HG03025 (cell line): ENCODE measurements around the gene IGF2R.
"Not testable (repeated sequence)": the region's sequence is repeated elsewhere in the genome, so short reads cannot be mapped to it uniquely, and the experiment has no call there.

Experiments used
- ATAC-seq: cut with Tn5 transposase; IDR thresholded peaks from one replicate; pipeline ENCODE4 v1.9.1; 2021; ENCODE audit warnings: mild to moderate bottlenecking, moderate library complexity; ENCODE audit not compliant: unreplicated experiment, low FRiP score

IGF2R gene

DNA sequence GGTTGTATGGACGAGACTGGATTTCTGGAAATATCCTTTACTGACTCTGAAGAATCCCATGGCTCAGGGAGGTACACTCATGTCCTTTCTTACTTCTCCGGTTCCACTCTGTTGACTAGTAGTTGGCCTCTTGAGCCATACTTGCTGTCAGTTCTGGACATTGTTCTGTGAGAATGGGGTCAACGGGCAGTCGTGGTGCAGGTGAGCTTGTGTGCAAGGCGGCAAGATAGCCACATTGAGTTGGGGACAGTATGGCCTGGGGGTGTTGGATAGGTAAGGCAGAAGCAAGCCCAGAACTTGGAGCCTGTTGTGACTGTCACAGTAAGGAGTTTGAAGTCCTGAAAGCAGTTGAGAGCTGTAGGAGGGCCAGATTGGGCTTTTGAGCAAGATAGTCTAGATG lies 139.2 kb downstream of the IGF2R start:
- no peak for ATAC-seq

DNA sequence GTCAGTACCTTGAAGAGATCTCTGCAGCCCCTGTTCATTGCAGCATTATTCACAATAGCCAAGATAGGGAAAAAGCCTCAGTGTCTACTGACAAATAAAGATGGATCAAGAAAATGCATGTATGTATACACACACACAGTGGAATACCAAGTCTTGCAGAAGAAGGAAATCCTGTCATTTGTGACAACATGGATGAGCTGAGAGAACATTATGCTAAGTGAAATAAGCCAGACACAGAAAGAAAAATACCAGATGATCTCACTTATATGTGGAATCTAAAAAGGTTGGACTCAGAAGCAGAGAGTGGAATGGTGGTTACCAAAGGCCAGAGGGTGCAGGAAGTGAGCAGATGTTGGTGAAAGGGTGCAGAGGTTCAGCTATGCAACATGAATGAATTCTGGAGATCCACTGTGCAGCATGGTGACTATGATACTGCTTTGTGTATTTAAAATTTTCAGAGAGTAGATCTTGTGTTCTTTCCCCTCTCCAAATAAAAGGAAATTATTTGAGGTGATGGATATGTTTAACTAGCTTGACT lies 141.8 kb downstream of the IGF2R start:
- ATAC-seq: no peak

GRCh38 chr6:160111806-160112205 lies 142.9 kb downstream of the IGF2R start:
- ATAC-seq: no peak

DNA sequence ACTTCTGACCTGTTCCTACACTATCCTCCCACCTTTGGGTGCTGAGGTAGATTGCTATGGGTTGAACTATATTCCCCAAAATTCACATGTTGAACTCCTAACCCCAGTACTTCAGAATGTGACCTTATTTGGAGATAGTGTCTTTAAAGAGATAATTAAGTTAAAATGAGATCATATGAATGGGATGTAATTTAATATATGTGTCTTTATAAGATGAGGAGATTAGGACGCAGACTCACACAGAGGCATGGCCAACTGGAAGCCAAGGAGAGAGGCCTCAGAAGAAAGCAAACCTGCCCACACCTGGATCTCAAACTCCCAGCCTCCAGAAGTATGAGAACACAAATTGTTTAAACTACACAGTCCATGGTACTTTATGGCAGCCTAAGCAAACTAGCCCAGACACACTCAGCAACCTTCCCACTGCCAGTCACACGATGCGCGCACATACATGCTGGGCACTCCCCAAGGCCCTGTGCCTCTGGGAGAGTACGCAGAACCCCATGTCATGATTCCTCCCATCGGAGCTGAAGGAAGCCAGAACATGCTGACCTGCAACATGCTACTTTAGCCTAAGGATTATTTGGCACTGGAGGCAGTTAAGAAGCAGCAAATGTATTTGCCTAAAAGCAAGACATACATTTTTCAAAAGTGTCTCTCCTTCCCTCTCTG lies 143.9 kb downstream of the IGF2R start:
- no peak for ATAC-seq

GRCh38 chr6:160114536-160114935 lies 145.7 kb downstream of the IGF2R start:
- not testable (repeated sequence) for ATAC-seq

GRCh38 chr6:160115421-160115820 lies 146.5 kb downstream of the IGF2R start:
- ATAC-seq: no peak

GRCh38 chr6:160116411-160116810 lies 147.5 kb downstream of the IGF2R start:
- no peak for ATAC-seq

GRCh38 chr6:160117137-160117536 lies 148.3 kb downstream of the IGF2R start:
- no peak for ATAC-seq

DNA sequence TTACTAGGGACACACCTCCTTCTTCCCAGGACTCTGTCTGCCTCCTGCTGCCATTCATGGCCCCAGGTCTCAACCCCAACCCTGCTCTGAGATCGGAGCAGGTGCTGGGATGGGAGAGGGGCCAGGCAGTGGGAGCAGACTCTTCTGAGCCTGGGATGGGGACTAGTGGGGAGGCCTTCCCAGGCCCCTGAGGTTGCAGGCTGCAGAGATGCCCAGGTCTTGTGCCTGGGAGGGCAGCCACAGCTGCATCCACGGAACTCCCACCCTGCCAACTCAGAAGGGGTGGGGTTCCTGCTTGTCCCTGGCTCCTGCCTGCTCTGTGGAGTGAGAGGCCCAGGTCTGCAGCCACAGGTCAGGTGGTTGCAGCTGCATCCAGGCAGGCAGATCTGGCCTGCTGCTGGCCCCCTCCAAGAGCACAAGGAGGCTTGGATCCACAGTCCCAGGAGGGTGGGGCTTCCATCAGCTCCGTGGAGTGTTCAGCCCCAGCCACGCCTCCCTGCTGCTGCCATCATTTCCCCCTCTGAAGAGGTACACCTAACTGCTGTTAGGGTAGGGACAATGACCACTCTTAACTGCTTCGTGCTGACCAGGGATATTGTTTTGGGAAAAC lies 149.8 kb downstream of the IGF2R start:
- ATAC-seq: no peak

DNA sequence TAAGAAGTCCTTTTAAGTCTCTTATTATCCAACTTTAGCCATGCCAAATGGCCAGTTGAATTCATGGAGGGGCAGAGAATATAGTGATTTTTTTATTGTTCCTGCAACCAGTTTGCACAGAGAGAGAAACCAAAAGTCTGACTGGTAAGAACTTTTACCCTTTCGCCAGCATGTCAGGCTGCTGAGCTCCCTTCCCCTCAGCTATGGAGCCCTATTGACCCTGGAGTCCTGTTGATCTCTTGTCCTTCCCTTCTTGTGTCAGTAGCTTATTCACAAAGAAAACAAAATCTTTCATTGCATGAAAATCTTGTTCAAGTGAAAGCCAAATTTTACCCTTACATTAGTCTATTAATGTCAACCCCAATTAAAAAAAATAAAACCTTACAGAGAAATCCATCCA lies 151.2 kb downstream of the IGF2R start:
- ATAC-seq: no peak

DNA sequence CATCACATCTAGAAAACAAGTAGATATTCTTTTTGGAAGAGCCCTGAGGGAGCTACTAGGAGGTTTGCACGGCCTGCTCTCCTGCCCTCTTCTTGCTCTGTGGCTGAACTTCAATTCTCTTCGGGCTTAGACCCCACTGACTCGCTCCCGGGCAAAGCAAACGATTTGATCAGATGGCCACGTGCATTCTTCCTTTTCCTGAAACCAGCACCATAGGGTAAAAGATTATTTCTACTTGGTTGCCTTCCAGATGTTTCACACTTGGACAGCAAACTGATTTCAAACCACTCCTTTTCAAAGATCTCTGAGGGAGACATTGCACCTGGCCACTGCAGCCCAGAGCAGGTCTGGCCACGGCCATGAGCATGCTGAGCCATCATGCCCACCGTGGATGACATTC lies 152.7 kb downstream of the IGF2R start, which contains the start of gene SLC22A1:
TSS of gene SLC22A1 (plus strand) at position 258 of the 400 bp plus-strand sequence. CDS start at position 379, 121 bp downstream.
- ATAC-seq: no peak

- ATAC-seq: no peak
These were observed 153.1 kb downstream of the IGF2R start for GRCh38 chr6:160121981-160122380.

DNA sequence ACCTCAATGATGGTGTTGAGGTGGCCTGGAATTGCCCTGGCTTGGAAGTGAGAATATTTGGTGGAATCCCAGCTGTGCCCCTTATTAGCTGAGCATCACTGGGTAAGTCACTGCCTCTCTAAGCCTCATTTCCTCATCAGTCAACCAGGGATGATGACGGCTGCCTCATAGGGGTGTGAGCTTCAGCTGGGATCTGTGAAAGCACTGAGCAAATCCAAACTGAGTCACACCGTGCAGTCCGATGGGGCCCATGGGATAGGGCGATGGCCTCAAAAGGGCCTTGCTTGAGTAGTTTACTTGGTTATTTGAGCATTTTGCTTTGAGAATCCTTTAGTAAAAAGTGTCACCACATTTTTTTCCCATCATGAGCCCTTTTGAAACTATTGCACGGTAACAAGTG lies 153.9 kb downstream of the IGF2R start:
- no peak for ATAC-seq

DNA sequence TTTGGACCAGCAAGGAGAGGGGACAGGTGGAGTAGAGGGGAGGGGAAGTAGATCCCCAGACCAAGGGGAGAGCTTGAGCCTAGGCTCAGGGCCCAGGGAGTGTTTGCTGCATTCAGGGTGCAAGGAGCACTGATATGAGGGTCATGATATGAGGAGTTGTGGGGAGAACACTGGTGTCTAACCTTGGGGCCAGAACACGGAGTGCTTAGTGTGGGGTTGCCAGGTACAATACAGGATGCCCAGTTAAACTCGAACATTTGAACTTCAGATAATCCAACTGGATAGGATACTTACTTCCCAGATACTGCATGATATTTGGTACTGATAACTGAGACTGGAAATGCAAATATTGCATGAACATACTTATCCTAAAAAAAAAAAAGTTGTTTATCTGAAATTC lies 155.1 kb downstream of the IGF2R start:
- no peak for ATAC-seq

DNA sequence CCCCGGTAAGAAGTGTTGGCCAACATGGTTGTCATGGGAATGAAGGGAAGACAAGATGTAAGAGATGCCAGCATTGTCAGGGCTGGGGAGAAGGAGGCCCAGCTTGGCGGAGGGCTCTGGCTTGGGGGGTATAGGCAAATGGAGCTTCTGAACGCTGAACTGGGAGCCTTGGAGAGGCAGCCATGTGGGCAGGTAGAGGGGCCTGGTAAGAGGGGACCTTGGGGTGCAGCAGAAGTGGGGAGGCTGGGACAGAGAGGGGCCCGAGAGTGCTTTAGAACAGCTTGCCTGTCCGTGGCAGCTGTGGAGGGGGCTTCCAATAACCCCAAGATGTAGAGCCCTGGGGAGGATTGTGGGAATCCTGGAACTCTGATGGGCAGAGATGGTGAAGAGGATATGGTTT lies 155.7 kb downstream of the IGF2R start:
- ATAC-seq: no peak

GRCh38 chr6:160125105-160125504 lies 156.2 kb downstream of the IGF2R start:
- not testable (repeated sequence) for ATAC-seq

GRCh38 chr6:160127270-160128124 lies 158.6 kb downstream of the IGF2R start:
- ATAC-seq: no peak

DNA sequence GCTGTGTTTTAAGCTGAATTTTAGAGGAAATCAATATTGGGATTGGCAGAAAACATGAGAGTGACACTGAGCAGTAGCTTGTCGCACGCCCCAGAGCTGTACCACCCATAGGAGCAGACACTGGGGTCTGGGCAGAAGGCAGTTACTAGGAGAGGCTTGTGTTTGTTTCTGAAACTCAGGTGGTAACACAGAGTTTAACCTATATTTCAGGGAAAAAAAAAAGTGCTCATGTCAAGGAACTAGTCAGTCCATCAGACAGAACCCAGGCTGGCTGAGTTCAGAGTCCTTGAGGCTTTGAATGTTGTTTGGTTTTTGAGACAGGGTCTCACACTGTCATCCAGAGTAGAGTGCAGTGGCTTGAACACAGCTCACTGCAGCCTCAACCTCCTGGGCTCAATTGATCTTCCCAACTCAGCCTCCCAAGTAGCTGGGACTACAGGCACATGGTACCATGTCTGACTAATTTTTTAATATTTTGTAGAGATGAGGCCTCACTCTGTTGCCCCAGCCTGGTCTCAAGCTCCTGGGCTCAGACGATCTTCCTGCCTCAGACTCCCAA lies 159.3 kb downstream of the IGF2R start:
- no peak for ATAC-seq

DNA sequence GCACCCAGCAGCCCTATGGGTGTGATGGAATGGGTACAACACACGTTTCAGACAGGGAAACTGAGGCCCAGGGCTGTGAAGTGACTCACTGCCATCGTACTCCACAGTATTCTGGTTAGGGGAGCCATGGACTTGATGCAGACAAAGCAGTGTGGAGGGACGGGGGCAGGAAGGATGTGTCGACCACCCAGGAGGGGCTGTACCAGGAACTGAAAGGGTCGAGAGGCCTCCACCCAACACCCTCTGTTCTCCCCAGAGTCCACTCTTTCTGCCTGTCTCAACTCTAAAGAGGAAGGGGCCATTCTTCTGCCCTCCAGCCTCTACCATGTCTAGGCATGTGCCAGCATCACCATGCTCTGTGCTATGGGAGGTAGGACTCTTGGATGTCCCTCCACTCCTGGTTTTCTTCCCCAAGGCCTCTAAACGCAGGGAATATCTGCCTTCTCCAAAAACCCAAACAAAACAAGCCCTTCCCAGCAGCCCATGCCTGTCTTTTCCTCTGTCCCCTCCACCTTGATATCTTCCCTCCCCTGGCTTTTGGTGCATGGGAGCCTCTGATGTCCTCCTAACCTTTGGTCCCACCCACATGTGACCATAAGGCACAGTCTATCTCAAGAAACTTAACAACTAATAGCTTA lies 160.1 kb downstream of the IGF2R start:
- no peak for ATAC-seq

DNA sequence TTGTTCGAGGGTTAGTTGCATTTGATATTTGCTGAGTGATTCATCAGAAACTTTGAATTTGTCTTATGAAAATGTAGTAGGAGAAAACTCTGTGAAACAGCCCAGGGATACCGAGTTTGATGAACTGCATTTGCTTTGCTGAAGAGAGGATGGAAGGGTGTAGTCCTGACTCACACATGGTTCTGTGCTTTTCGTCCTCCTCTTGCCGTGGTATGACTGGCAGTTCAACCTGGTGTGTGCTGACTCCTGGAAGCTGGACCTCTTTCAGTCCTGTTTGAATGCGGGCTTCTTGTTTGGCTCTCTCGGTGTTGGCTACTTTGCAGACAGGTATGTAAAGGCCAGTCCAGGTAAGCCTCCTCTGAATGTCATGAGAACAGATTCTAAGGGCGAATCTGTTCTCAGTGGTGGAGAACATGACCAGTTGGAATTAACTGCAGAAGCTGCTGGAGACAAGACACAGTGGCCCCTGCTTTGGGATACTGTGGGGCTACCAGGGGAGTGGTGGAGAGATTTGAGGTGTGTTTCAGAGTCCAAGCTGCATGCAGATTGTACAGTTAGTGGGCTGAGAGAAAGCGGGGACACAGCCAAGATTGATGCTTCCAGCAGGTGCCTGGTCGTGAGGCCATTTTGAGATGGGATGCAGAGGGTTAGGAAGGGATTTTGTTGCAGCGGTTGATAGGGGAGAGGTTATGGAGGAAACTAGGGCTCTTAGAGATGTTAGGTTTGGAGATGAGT lies 161.2 kb downstream of the IGF2R start:
- ATAC-seq: no peak
